HEK293T (cell line): ENCODE data around the gene ANK2.

Source experiments
- ARNT ChIP-seq: fragments of 450-650 bp; IDR thresholded peaks from 2 replicates; pipeline ENCODE4 v1.6.1; 2017; ENCODE audit warnings: mild to moderate bottlenecking
- BHLHE40 ChIP-seq: fragments of 450-650 bp; IDR thresholded peaks from 2 replicates; pipeline ENCODE4 v1.6.1; 2016; ENCODE audit warnings: mild to moderate bottlenecking, moderate library complexity, borderline replicate concordance
- CTBP1 ChIP-seq: fragments of 450-650 bp; IDR thresholded peaks from 2 replicates; pipeline ENCODE4 v1.6.1; 2016; ENCODE audit warnings: borderline replicate concordance
- FOXA1 ChIP-seq: fragments of 450-650 bp; IDR thresholded peaks from 2 replicates; pipeline ENCODE4 v1.6.1; 2016; ENCODE audit warnings: mild to moderate bottlenecking
- FOXK2 ChIP-seq: fragments of 450-650 bp; IDR thresholded peaks from 2 replicates; pipeline ENCODE4 v1.6.1; 2016; ENCODE audit warnings: mild to moderate bottlenecking
- FOXM1 ChIP-seq: fragments of 450-650 bp; IDR thresholded peaks from 2 replicates; pipeline ENCODE4 v1.6.1; 2017; ENCODE audit warnings: mild to moderate bottlenecking, borderline replicate concordance
- HDGF ChIP-seq: fragments of 450-650 bp; IDR thresholded peaks from 2 replicates; pipeline ENCODE4 v1.6.1; 2017; ENCODE audit warnings: antibody characterized with exemption, borderline replicate concordance
- L3MBTL2 ChIP-seq: fragments of 450-650 bp; conservative IDR thresholded peaks from 2 replicates; pipeline ENCODE4 v1.6.1; 2016; ENCODE audit warnings: mild to moderate bottlenecking
- LEF1 ChIP-seq: fragments of 450-650 bp; IDR thresholded peaks from 2 replicates; pipeline ENCODE4 v1.6.1; 2017; ENCODE audit warnings: mild to moderate bottlenecking, borderline replicate concordance
- NFRKB ChIP-seq: fragments of 450-650 bp; IDR thresholded peaks from 2 replicates; pipeline ENCODE4 v1.6.1; 2016; ENCODE audit warnings: mild to moderate bottlenecking, moderate library complexity
- SP1 ChIP-seq: fragments of 450-650 bp; IDR thresholded peaks from 2 replicates; pipeline ENCODE4 v1.6.1; 2017
- SUZ12 ChIP-seq: fragments of 450-650 bp; IDR thresholded peaks from 2 replicates; pipeline ENCODE4 v1.6.1; 2016; ENCODE audit warnings: mild to moderate bottlenecking
- TARDBP ChIP-seq: fragments of 450-650 bp; IDR thresholded peaks from 2 replicates; pipeline ENCODE4 v1.6.1; 2016
- TF ChIP-seq, protein P1 (sequence below): fragments of 450-650 bp; IDR thresholded peaks from 2 replicates; pipeline ENCODE4 v1.6.1; 2016

DNA sequence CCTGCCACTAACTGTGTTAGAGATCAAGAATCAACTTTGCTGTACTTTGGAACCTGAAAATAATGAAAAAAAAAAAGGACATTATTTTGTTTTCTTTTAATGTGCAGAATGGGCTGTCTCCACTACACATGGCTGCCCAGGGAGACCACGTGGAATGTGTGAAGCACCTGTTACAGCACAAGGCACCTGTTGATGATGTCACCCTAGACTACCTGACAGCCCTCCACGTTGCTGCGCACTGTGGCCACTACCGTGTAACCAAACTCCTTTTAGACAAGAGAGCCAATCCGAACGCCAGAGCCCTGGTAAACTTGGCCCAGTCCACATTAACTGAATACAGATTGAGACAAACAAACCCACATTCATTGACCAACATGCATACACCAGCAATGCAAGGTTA lies 206.2 kb downstream of the ANK2 start:
- TF ChIP-seq FOXM1 (no peak), FOXA1 (no peak), L3MBTL2 (no peak), SP1 (no peak), BHLHE40 (no peak), ARNT (no peak), FOXK2 (no peak), SUZ12 (no peak), CTBP1 (no peak), TARDBP (no peak), NFRKB (no peak), HDGF (no peak), LEF1 (no peak)
- TF ChIP-seq, protein P1, sequence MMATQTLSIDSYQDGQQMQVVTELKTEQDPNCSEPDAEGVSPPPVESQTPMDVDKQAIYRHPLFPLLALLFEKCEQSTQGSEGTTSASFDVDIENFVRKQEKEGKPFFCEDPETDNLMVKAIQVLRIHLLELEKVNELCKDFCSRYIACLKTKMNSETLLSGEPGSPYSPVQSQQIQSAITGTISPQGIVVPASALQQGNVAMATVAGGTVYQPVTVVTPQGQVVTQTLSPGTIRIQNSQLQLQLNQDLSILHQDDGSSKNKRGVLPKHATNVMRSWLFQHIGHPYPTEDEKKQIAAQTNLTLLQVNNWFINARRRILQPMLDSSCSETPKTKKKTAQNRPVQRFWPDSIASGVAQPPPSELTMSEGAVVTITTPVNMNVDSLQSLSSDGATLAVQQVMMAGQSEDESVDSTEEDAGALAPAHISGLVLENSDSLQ, result no peak
